Naive B cell (primary cell): Measurements from ENCODE around the gene SIRPD. TPM values are rescaled to one million over a fixed set of nuclear protein-coding genes. Genes with fewer than 3 reads are reported as not detected.

Source experiments
- ATAC-seq, 2 donors: fragments of 150-1000 bp; cut with Tn5 transposase; 2 replicates each; pipeline ENCODE4 v1.10.0; 2021; ENCODE audit warnings: low read depth in 2 of 2, mild to moderate bottlenecking in 2 of 2, moderate library complexity in 2 of 2
- DNase-seq: peaks from one replicate; pipeline ENCODE4 v3.0.0; 2022
- H3K27ac Mint-ChIP-seq, 6 donors: one replicate each; pipeline ENCODE4 v1.8.0; 2020 to 2022; ENCODE audit warnings: mild to moderate bottlenecking in 6 of 6, mixed read lengths in 6 of 6, moderate library complexity in 5 of 6, inconsistent platforms in 2 of 6
- H3K27me3 Mint-ChIP-seq, 3 donors: one replicate each; pipeline ENCODE4 v1.8.0; 2021 to 2022; ENCODE audit warnings: mixed read lengths in 3 of 3, mild to moderate bottlenecking in 1 of 3
- H3K36me3 Mint-ChIP-seq, 2 donors: one replicate each; pipeline ENCODE4 v1.8.0; 2020 to 2022; ENCODE audit warnings: mixed read lengths in 2 of 2, inconsistent platforms in 1 of 2, mild to moderate bottlenecking in 1 of 2
- H3K4me1 Mint-ChIP-seq, 3 donors: one replicate each; pipeline ENCODE4 v1.8.0; 2020 to 2022; ENCODE audit warnings: mixed read lengths in 3 of 3, inconsistent platforms in 1 of 3, mild to moderate bottlenecking in 1 of 3, moderate library complexity in 1 of 3
- H3K4me3 Mint-ChIP-seq, 8 donors: one replicate each; pipeline ENCODE4 v1.8.0; 2020 to 2022; ENCODE audit warnings: mild to moderate bottlenecking in 8 of 8, mixed read lengths in 8 of 8, moderate library complexity in 8 of 8, inconsistent platforms in 2 of 8
- H3K9me3 Mint-ChIP-seq, 7 donors: one replicate each; pipeline ENCODE4 v1.8.0; 2020 to 2022; ENCODE audit warnings: mixed read lengths in 7 of 7, mild to moderate bottlenecking in 5 of 7, inconsistent platforms in 2 of 7, moderate library complexity in 1 of 7
- polyA plus RNA-seq, 6 donors: library from polyadenylated mRNA; unstranded; fragments of 300-500 nt; fragmentation: Illumina TruSeq; gene quantifications; one replicate each; pipeline ENCODE4 v1.2.3, GENCODE V29; 2021; ENCODE audit warnings: low read depth in 6 of 6

SIRPD gene
- polyA plus RNA-seq, 6 donors from 2014 or later = not detected

DNA sequence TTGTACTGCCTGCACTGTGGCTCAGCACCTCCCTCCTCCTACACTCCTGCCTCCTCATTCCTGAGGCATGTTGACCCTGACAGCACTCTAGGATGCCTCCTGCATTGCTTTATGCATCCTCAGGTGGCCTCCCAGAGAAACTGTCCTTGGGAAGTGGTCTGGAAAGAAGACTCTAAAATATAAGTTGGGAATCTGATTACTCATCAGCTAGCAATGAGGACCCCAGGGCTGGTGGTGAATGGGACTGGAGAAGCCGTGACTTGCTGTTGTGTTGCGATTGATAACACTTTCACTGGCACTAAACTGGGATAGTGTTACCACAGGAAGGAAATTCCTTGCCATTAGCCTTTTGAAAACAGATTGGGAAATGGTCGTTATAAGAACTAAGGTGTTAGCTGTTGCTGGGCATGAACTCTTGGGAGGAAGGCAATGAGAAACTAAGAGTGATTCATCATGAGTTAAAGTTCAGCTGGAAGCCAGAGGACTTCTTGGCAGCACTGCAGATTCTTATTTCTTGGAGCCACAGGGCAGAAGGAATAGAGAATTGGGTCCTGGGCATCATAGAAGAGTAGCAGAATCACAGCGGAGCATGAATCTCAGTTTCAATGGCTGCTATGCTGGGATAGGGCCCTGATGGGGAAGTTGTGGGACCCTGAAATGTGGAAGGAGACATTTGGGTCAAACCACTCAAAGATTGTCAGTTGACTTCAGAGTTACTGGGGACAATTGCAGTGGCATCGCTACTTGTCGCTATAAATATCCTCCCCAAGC, 10.1 kb upstream of the SIRPD start:
- Mint-ChIP-seq H3K4me1 (peaks cover 4% of the 10 kb centered on the region in 3 donors), H3K9me3 (peaks cover 0 to 6% (median 3%) of the 10 kb centered on the region in 7 donors), H3K27me3 (peaks cover 11 to 49% (median 44%) of the 10 kb centered on the region in 3 donors), H3K27ac (peak overlapping the region in 2 of 6 donors; percentile 17 to 40), H3K4me3 (no peak overlapping the region), H3K36me3 (no peaks in the 10 kb centered on the region)
- ATAC-seq (no peak), DNase-seq (no peak)

DNA sequence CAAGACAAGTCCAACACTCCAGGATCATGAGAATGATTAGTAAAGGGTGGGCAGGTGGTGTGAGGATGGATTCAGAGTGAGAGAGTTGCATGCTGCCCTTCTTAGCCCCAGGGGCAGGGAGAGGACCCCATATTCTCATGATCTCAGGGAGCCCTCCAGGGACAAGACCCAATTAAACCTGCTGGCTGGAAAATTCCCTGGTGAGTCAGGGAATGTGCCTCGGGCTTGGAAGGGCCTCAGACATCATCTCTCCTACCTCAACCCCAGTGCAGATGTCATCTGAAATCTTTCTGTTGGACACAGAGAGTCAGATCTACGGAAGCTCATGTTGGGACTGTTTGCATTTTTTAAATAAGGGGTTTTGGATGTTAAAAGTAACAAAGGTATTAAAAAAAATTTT, 9.2 kb upstream of the SIRPD start:
- Mint-ChIP-seq H3K27me3 (peaks cover 12 to 52% (median 46%) of the 10 kb centered on the region in 3 donors), H3K4me1 (peaks cover 4 to 5% (median 5%) of the 10 kb centered on the region in 3 donors), H3K27ac (peak overlapping the region in 1 of 6 donors; percentile 13), H3K36me3 (peaks cover 0 to under 1% of the 10 kb centered on the region in 2 donors), H3K9me3 (peaks cover 0 to 6% (median 3%) of the 10 kb centered on the region in 7 donors), H3K4me3 (no peak overlapping the region)
- no peak for ATAC-seq
- no peak for DNase-seq

DNA sequence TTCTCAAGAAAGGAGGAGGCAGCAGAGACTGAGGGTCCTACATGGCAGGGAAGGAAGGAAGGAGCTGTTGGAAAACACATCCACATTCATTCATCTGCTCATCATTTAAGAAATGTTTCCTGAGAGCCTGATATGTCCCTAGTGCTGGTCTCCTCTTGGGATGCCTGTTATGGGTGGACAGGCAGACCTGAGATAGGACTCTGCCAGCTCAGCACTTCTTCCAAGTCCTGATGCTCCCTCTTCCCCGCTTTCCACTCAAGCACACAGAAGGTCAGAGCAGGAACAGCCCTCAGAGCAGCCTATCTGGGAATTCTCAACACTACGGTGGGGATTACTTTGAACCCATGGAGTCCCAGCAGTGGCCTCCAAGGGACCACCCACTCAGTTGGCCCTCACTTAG, 8.0 kb upstream of the SIRPD start:
- Mint-ChIP-seq H3K36me3 (peaks cover 0 to 5% of the 10 kb centered on the region in 2 donors), H3K4me1 (peaks cover 4 to 5% (median 5%) of the 10 kb centered on the region in 3 donors), H3K4me3 (no peak overlapping the region), H3K27ac (peak overlapping the region in 1 of 6 donors; percentile 71), H3K27me3 (peaks cover 18 to 55% (median 53%) of the 10 kb centered on the region in 3 donors), H3K9me3 (peaks cover 0 to 6% (median 3%) of the 10 kb centered on the region in 7 donors)
- ATAC-seq (no peak), DNase-seq (no peak)

DNA sequence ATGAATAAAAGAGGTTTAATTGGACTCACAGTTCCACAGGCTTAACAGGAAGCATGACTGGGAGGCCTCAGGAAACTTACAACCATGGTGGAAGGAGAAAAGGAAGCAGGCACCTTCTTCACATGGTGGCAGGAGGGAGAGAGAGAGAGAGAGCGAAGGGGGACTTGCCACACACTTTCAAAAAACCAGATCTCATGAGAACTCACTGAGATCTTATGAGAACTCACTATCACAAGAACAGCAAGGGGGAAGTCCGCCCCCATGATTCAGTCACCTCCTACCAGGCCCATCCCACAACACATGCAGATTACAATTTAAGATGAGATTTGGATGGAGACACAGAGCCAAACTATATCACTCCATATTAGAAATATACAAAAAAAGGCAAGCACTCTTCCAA, 6.1 kb upstream of the SIRPD start:
- no peak for DNase-seq
- Mint-ChIP-seq H3K27ac (no peak overlapping the region), H3K4me3 (no peak overlapping the region), H3K27me3 (peaks cover 18 to 63% (median 59%) of the 10 kb centered on the region in 3 donors), H3K4me1 (peaks cover 4 to 5% (median 5%) of the 10 kb centered on the region in 3 donors), H3K9me3 (peaks cover 0 to 6% (median 3%) of the 10 kb centered on the region in 7 donors), H3K36me3 (peaks cover 0 to 5% of the 10 kb centered on the region in 2 donors)
- no peak for ATAC-seq

- Mint-ChIP-seq H3K27ac (no peak overlapping the region), H3K9me3 (peaks cover 0 to 6% (median 3%) of the 10 kb centered on the region in 7 donors), H3K4me3 (peak overlapping the region in 1 of 8 donors; percentile 23), H3K27me3 (peaks cover 18 to 59% (median 58%) of the 10 kb centered on the region in 3 donors), H3K36me3 (peaks cover 0 to 5% of the 10 kb centered on the region in 2 donors), H3K4me1 (peaks cover 4 to 5% (median 5%) of the 10 kb centered on the region in 3 donors)
- ATAC-seq (no peak), DNase-seq (no peak)
Measured at GRCh38 chr20:1562622-1563021, 5.1 kb upstream of the SIRPD start.

DNA sequence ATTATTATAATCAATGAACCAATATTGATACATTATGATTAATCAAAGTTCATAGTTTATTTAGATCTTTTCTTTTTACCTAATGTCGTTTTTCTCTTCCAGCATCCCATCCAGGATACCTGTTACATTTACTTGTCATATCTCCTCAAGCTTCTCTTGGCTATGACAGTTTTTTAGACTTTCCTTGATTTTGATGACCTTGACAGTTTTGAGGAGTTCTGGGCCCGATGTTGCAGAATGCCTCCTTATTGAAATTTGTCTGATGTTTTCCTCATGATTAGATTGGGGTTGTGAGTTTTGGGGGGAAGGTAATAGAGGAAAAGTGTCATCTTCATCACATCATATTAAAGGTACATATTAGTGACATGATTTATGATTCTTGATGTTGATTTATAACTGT, 3.8 kb upstream of the SIRPD start:
- H3K27me3 Mint-ChIP-seq = peaks cover 15 to 51% (median 46%) of the 10 kb centered on the region in 3 donors

GRCh38 chr20:1555952-1556351, 1.6 kb downstream of the SIRPD start:
- H3K27ac Mint-ChIP-seq = no peak overlapping the region
- DNase-seq (no peak), ATAC-seq (no peak)
- no peaks in the 10 kb centered on the region for H3K4me1 Mint-ChIP-seq
- peaks cover 18 to 39% (median 29%) of the 10 kb centered on the region in 3 donors for H3K27me3 Mint-ChIP-seq
- peaks cover 0 to 11% (median 6%) of the 10 kb centered on the region in 7 donors for H3K9me3 Mint-ChIP-seq
- no peak overlapping the region for H3K4me3 Mint-ChIP-seq
- H3K36me3 Mint-ChIP-seq = peaks cover 0 to 10% of the 10 kb centered on the region in 2 donors

More for the DNA sequence above, 3.8 kb upstream of the SIRPD start:
- ATAC-seq = no peak
- Mint-ChIP-seq H3K36me3 (peaks cover 0 to 5% of the 10 kb centered on the region in 2 donors), H3K27ac (no peak overlapping the region), H3K9me3 (peaks cover 0 to 7% (median 3%) of the 10 kb centered on the region in 7 donors), H3K4me1 (peaks cover 4 to 5% (median 5%) of the 10 kb centered on the region in 3 donors), H3K4me3 (no peak overlapping the region)
- DNase-seq = no peak

DNA sequence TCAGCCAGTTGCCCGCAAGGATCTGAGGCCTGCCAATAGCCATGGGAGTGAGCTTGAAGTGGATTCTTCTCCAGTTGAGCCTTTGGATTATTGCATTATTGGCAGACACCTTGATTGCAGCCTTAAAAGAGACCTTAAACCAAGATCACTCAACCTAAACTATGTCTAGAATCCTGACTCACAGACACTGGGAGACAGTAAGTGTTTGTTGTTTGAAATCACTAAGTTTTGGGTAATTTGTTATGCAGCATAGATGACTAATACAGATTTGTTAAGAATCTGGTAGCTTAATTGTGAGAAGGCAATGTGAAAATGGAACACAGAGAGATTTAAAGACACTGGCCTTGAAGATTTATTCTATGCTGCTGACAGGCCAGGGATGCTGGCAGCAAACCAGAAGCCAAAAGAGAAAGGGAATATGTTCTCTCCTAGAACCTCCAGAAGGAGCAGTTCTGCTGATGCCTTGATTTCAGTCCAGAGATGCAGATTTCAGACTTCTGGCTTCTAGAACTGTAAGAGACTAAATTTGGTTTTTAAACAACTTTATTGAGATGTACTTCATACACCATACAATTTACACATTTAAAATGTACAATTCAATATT, 17.6 kb downstream of the SIRPD start:
- Mint-ChIP-seq H3K27ac (no peak overlapping the region), H3K27me3 (peaks cover 0 to 9% (median 1%) of the 10 kb centered on the region in 3 donors), H3K36me3 (no peaks in the 10 kb centered on the region), H3K9me3 (peaks cover 0 to 1% (median 0%) of the 10 kb centered on the region in 7 donors), H3K4me1 (peaks cover 35 to 38% (median 37%) of the 10 kb centered on the region in 3 donors), H3K4me3 (no peak overlapping the region)
- DNase-seq (no peak), ATAC-seq (no peak)

GRCh38 chr20:1538655-1539054, 18.9 kb downstream of the SIRPD start:
- ATAC-seq (no peak), DNase-seq (no peak)
- Mint-ChIP-seq H3K4me3 (peak overlapping the region in 6 of 8 donors; percentile 30 to 79 (median 62)), H3K4me1 (peaks cover 35 to 38% (median 37%) of the 10 kb centered on the region in 3 donors), H3K27ac (peak overlapping the region in 1 of 6 donors; percentile 24), H3K27me3 (no peaks in the 10 kb centered on the region), H3K9me3 (no peaks in the 10 kb centered on the region), H3K36me3 (no peaks in the 10 kb centered on the region)

- DNase-seq (peak; percentile 58), ATAC-seq (peak; percentile 88 to 90)
- H3K9me3 Mint-ChIP-seq = no peaks in the 10 kb centered on the region
- no peaks in the 10 kb centered on the region for H3K36me3 Mint-ChIP-seq
- peak overlapping the region; percentile 48 to 90 (median 75) for H3K4me3 Mint-ChIP-seq
- no peaks in the 10 kb centered on the region for H3K27me3 Mint-ChIP-seq
- peak overlapping the region; percentile 5 to 85 (median 44) for H3K27ac Mint-ChIP-seq
- peaks cover 35 to 38% (median 37%) of the 10 kb centered on the region in 3 donors for H3K4me1 Mint-ChIP-seq
Measured at GRCh38 chr20:1537731-1538058, 19.8 kb downstream of the SIRPD start.

DNA sequence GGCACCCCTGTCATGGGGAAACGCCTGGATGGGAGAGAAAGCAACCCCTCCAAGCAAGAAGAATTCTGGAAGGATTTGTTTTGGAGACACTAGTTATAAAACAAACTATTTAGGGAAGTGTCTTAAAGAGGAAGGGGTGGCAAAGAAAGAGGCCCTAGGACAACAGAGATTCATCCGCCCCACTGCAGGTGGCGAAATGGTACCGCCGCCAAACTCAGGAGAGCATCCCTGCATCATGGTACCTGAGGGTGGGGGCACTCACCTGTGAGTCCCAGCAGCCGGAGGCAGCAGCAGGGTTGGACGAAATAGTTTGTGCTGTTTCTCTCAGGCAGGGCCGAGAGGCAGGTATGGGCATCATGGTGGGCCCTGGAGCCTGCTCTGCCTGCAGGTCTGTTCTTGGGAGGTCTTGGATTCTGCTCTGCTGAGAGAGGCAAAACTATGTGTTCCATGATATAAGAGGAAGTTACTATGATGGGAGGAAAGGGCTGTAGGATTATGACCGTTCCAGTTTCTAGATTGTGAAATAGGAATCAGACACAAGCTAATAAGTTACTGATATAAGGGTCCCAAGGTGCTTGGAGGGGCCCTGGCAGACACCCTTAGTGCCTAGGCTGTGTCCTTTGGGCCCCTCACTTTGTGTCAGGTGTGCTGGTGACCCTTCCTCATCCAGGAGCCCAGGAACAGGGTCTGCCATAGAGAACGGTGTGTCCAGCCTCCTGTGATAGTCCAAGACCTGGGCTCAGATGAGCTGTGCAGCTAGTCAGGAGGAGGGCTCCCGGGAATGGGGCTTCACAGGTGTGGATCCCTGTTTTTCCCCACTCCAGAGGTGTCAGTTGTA, 20.4 kb downstream of the SIRPD start:
- no peak for ATAC-seq
- Mint-ChIP-seq H3K36me3 (no peaks in the 10 kb centered on the region), H3K27ac (peak overlapping the region in 5 of 6 donors; percentile 26 to 91 (median 75)), H3K9me3 (no peaks in the 10 kb centered on the region), H3K4me3 (peak overlapping the region; percentile 53 to 90 (median 75)), H3K27me3 (no peaks in the 10 kb centered on the region), H3K4me1 (peaks cover 35 to 38% (median 37%) of the 10 kb centered on the region in 3 donors)
- no peak for DNase-seq

- Mint-ChIP-seq H3K27me3 (no peaks in the 10 kb centered on the region), H3K27ac (peak overlapping the region in 4 of 6 donors; percentile 21 to 87 (median 61)), H3K4me1 (peaks cover 35 to 38% (median 37%) of the 10 kb centered on the region in 3 donors), H3K4me3 (peak overlapping the region in 4 of 8 donors; percentile 16 to 81 (median 44)), H3K36me3 (no peaks in the 10 kb centered on the region), H3K9me3 (no peaks in the 10 kb centered on the region)
- ATAC-seq (peak; percentile 73 to 75), DNase-seq (peak; percentile 38)
Measured at GRCh38 chr20:1535420-1536175, 21.9 kb downstream of the SIRPD start.
